H1 (cell line): Measurements from ENCODE around the gene CAPN13. TPM values are rescaled to one million over a fixed set of nuclear protein-coding genes. Genes with fewer than 3 reads are reported as not detected.
A peak's percentile ranks its signal among the peaks of the same experiment; 100 is the strongest.

Experiments used
- CTCF ChIA-PET: fragments of 300-600 bp; sonication (Branson Sonifier 250); formaldehyde crosslinking; loops from one replicate; lab custom pipeline; 2021; ENCODE audit not compliant: partially characterized antibody; lab: Charles Lee
- POLR2A ChIA-PET: fragments of 300-600 bp; sonication (Branson Sonifier 250); formaldehyde crosslinking; loops from one replicate; lab custom pipeline; 2021; ENCODE audit warnings: inconsistent platforms; ENCODE audit not compliant: partially characterized antibody; lab: Charles Lee
- DNase-seq, 2 experiments: peaks; one replicate each; pipeline versions ENCODE4 v3.0.0 to v3.0.0-alpha.2; 2010 to 2022; ENCODE audit warnings: low spot score in 2 of 2, low read depth in 1 of 2, mixed read lengths in 1 of 2
- FAIRE-seq: peaks from 2 replicates; lab custom pipeline; 2011; peaks lifted over from hg19 to GRCh38; lab: Jason Lieb, UNC
- H2AFZ ChIP-seq: 2 replicates; pipeline ENCODE4 v1.8.1; 2012; ENCODE audit warnings: low read length, inconsistent platforms
- H2AK5ac ChIP-seq: 2 replicates; pipeline ENCODE4 v1.6.1; 2013; ENCODE audit warnings: low read depth, low read length
- H2BK120ac ChIP-seq: replicated peaks from 2 replicates; pipeline ENCODE3; 2013; ENCODE audit warnings: low read depth, low read length, inconsistent platforms
- H2BK12ac ChIP-seq: 2 replicates; pipeline ENCODE4 v1.6.1; 2013; ENCODE audit warnings: low read depth, low read length
- H2BK15ac ChIP-seq: 2 replicates; pipeline ENCODE4 v1.6.1; 2013; ENCODE audit warnings: low read length
- H2BK20ac ChIP-seq: 2 replicates; pipeline ENCODE4 v1.6.1; 2013; ENCODE audit warnings: low read length
- H2BK5ac ChIP-seq: 2 replicates; pipeline ENCODE4 v1.6.1; 2013; ENCODE audit warnings: low read depth, low read length
- H3K14ac ChIP-seq: 2 replicates; pipeline ENCODE4 v1.6.1; 2013; ENCODE audit warnings: inconsistent platforms; ENCODE audit not compliant: insufficient read length
- H3K18ac ChIP-seq: 2 replicates; pipeline ENCODE4 v1.6.1; 2013; ENCODE audit warnings: low read length; ENCODE audit errors: extremely low read depth
- H3K23ac ChIP-seq: 2 replicates; pipeline ENCODE4 v1.6.1; 2013; ENCODE audit warnings: inconsistent platforms; ENCODE audit not compliant: insufficient read length
- H3K23me2 ChIP-seq: 2 replicates; pipeline ENCODE4 v1.6.1; 2013; ENCODE audit warnings: low read depth, low read length
- H3K27ac ChIP-seq: 2 replicates; pipeline ENCODE4 v1.6.1; 2011; ENCODE audit warnings: low read depth, low read length, inconsistent platforms
- H3K27me3 ChIP-seq, 4 experiments: replicated peaks in 1 of 4; 1 replicate in 1 of 4; 2 replicates in 3 of 4; pipeline versions ENCODE4 v1.6.1 to v1.8.1; 2011 to 2013; ENCODE audit warnings: low read length in 3 of 4, mild to moderate bottlenecking in 3 of 4, inconsistent platforms in 2 of 4, mixed read lengths in 2 of 4, moderate library complexity in 1 of 4; ENCODE audit not compliant: control insufficient read depth in 3 of 4, insufficient read depth in 3 of 4; ENCODE audit errors: extremely low read depth in 1 of 4
- H3K36me3 ChIP-seq, 4 experiments: 2 replicates each; pipeline versions ENCODE4 v1.6.1 to v1.8.1; 2011 to 2013; ENCODE audit warnings: mild to moderate bottlenecking in 4 of 4, low read length in 3 of 4, moderate library complexity in 2 of 4, control low read depth in 1 of 4, inconsistent platforms in 1 of 4; ENCODE audit not compliant: insufficient read depth in 4 of 4, control insufficient read depth in 2 of 4
- H3K4ac ChIP-seq: replicated peaks from 2 replicates; pipeline ENCODE3; 2013; ENCODE audit warnings: low read length, low read depth, mixed read lengths, inconsistent platforms; ENCODE audit not compliant: insufficient read length
- H3K4me1 ChIP-seq, 4 experiments: replicated peaks in 1 of 4; 1 replicate in 1 of 4; 2 replicates in 3 of 4; pipeline versions ENCODE4 v1.6.1 to v1.8.1; 2011 to 2013; ENCODE audit warnings: low read length in 3 of 4, inconsistent platforms in 2 of 4, mixed read lengths in 1 of 4; ENCODE audit not compliant: insufficient read depth in 4 of 4, control insufficient read depth in 3 of 4
- H3K4me2 ChIP-seq, 2 experiments: 2 replicates each; pipeline versions ENCODE4 v1.6.1 to v1.8.1; 2011 to 2013; ENCODE audit warnings: low read depth in 2 of 2, low read length in 2 of 2, control low read depth in 1 of 2, inconsistent platforms in 1 of 2, mild to moderate bottlenecking in 1 of 2; ENCODE audit not compliant: insufficient read depth in 1 of 2
- H3K4me3 ChIP-seq, 4 experiments: fragments of 200-600, 300-600 bp in 1 of 4; sonication (generic), shearing (Covaris generic), sonication (Bioruptor Twin) in 1 of 4; 2 replicates each; pipeline versions ENCODE4 v1.5.1 to v1.8.1; 2011 to 2016; ENCODE audit warnings: low read length in 4 of 4, low read depth in 3 of 4, control low read depth in 2 of 4, inconsistent platforms in 2 of 4, mild to moderate bottlenecking in 2 of 4, mixed read lengths in 1 of 4, moderate library complexity in 1 of 4; ENCODE audit not compliant: insufficient read depth in 2 of 4; ENCODE audit errors: extremely low read depth in 1 of 4
- H3K56ac ChIP-seq: replicated peaks from 2 replicates; pipeline ENCODE3; 2013; ENCODE audit warnings: low read depth, mild to moderate bottlenecking, mixed read lengths, low read length, inconsistent platforms; ENCODE audit not compliant: insufficient read length
- H3K79me1 ChIP-seq: 2 replicates; pipeline ENCODE4 v1.6.1; 2013; ENCODE audit warnings: low read depth, low read length, control low read depth
- H3K79me2 ChIP-seq, 2 experiments: 2 replicates each; pipeline versions ENCODE4 v1.6.1 to v1.8.1; 2012 to 2013; ENCODE audit warnings: low read length in 2 of 2, mild to moderate bottlenecking in 2 of 2, inconsistent platforms in 1 of 2; ENCODE audit not compliant: insufficient read depth in 2 of 2, control insufficient read depth in 1 of 2
- H3K9ac ChIP-seq, 4 experiments: replicated peaks in 1 of 4; 1 replicate in 1 of 4; 2 replicates in 3 of 4; pipeline versions ENCODE4 v1.6.1 to v1.8.1; 2011 to 2013; ENCODE audit warnings: low read depth in 3 of 4, low read length in 3 of 4, control low read depth in 2 of 4, mild to moderate bottlenecking in 2 of 4, moderate library complexity in 2 of 4, inconsistent platforms in 1 of 4; ENCODE audit errors: extremely low read depth in 1 of 4
- H3K9me3 ChIP-seq, 2 experiments: 2 replicates each; pipeline versions ENCODE4 v1.6.1 to v1.8.1; 2012 to 2013; ENCODE audit warnings: mild to moderate bottlenecking in 2 of 2, moderate library complexity in 2 of 2, control low read depth in 1 of 2, inconsistent platforms in 1 of 2, low read depth in 1 of 2, low read length in 1 of 2, mixed read lengths in 1 of 2; ENCODE audit not compliant: insufficient read depth in 2 of 2
- H4K20me1 ChIP-seq, 2 experiments: replicated peaks in 1 of 2; 2 replicates each; pipeline versions ENCODE3 to v1.8.1; 2011 to 2013; ENCODE audit warnings: inconsistent platforms in 2 of 2, low read length in 2 of 2, mild to moderate bottlenecking in 1 of 2; ENCODE audit not compliant: insufficient read depth in 2 of 2, control insufficient read depth in 1 of 2
- H4K5ac ChIP-seq: 2 replicates; pipeline ENCODE4 v1.6.1; 2013; ENCODE audit warnings: low read length, low read depth, mixed read lengths, inconsistent platforms; ENCODE audit not compliant: insufficient read length
- H4K8ac ChIP-seq: 2 replicates; pipeline ENCODE4 v1.8.0; 2013; ENCODE audit warnings: mild to moderate bottlenecking, moderate library complexity, low read length, inconsistent platforms; ENCODE audit not compliant: insufficient read depth; ENCODE audit errors: extremely low read depth
- H4K91ac ChIP-seq: replicated peaks from 2 replicates; pipeline ENCODE3; 2013; ENCODE audit warnings: low read length, mixed read lengths, inconsistent platforms; ENCODE audit not compliant: insufficient read length
- BCL11A ChIP-seq, 2 experiments: IDR thresholded peaks; one replicate each; pipeline ENCODE4 v1.6.1; 2011; ENCODE audit warnings: low read depth in 2 of 2, low read length in 2 of 2, mild to moderate bottlenecking in 2 of 2
- NANOG ChIP-seq: IDR thresholded peaks from 2 replicates; pipeline ENCODE4 v1.6.1; 2011; ENCODE audit warnings: low read length, low read depth, mild to moderate bottlenecking, inconsistent platforms; ENCODE audit not compliant: insufficient read depth, poor library complexity, severe bottlenecking
- PHF8 ChIP-seq: fragments of 200-600 bp; sonication (generic); conservative IDR thresholded peaks from 2 replicates; pipeline ENCODE4 v1.7.1; 2012; ENCODE audit warnings: low read depth, mild to moderate bottlenecking, inconsistent platforms, low read length, moderate library complexity
- POLR2AphosphoS5 ChIP-seq: IDR thresholded peaks from 2 replicates; pipeline ENCODE4 v1.6.1; 2011; ENCODE audit warnings: low read depth, low read length
- RNF2 ChIP-seq: fragments of 200-900, 300-1000 bp; sonication (generic); IDR thresholded peaks from 2 replicates; pipeline ENCODE4 v1.7.1; 2016; ENCODE audit warnings: borderline replicate concordance, low read depth, mild to moderate bottlenecking, antibody characterized with exemption, low read length; ENCODE audit not compliant: poor library complexity, severe bottlenecking; ENCODE audit errors: missing control alignments
- SP4 ChIP-seq: IDR thresholded peaks from 2 replicates; pipeline ENCODE4 v1.6.1; 2012; ENCODE audit warnings: low read length, inconsistent platforms
- TBP ChIP-seq: IDR thresholded peaks from 2 replicates; pipeline ENCODE4 v1.6.1; 2011; ENCODE audit warnings: low read depth, low read length, improper control_type of control experiment
- YY1 ChIP-seq: IDR thresholded peaks from 2 replicates; pipeline ENCODE4 v1.6.1; 2011; ENCODE audit warnings: low read depth, mild to moderate bottlenecking, low read length
- WGBS, 2 experiments: shearing (Covaris generic) in 1 of 2; methylation state at CpG; one replicate each; pipeline versions ENCODE4 v1.1.6 to v1.1.7; 2013 to 2015; ENCODE audit warnings: low lambda C conversion rate in 2 of 2, mixed read lengths in 2 of 2, inconsistent platforms in 1 of 2, low coverage in 1 of 2, missing lambda C conversion rate in 1 of 2; ENCODE audit not compliant: insufficient replicate concordance in 2 of 2, insufficient coverage in 1 of 2, insufficient read length in 1 of 2; ENCODE audit errors: extremely low coverage in 1 of 2, missing lambda C conversion rate in 1 of 2; 5-methylcytosine and 5-hydroxymethylcytosine counted together
- polyA plus RNA-seq, 7 experiments: library from polyadenylated mRNA; depleted of rRNA in 3 of 7; stranded (reverse) in 5 of 7; unstranded in 2 of 7; fragments of >200 nt in 5 of 7; fragments of 200-250 nt in 2 of 7; gene quantifications; 1 replicate in 5 of 7; 2 replicates in 1 of 7; 4 replicates in 1 of 7; pipeline versions ENCODE4 v1.2.1 to v1.2.3, GENCODE V29; 2011 to 2013; ENCODE audit warnings: missing spikeins in 2 of 7, mixed read lengths in 2 of 7
- total RNA-seq: library from RNA; stranded (reverse); fragmentation: NEBNext Ultra II Directional; extraction: Animal tissue kit (Norgen Biotek cat#: 25700); gene quantifications from 2 replicates; pipeline ENCODE4 v1.2.1, GENCODE V29; 2021

The CAPN13 gene
- total and polyA plus RNA-seq, 2 of the 8 experiments (the other 6 are each of a cell fraction or from before 2014, with no cell fraction given), result 2.4 TPM

- H2BK5ac ChIP-seq, result no peak overlapping the region
- no peak overlapping the region for H4K91ac ChIP-seq
- H3K23me2 ChIP-seq, result no peaks in the 10 kb centered on the region; the same call in 1 of the 2 replicates
- H3K14ac ChIP-seq, result no peak overlapping the region
- H3K36me3 ChIP-seq, result no peaks in the 10 kb centered on the region
- ChIA-PET CTCF (interaction anchor here (0.7 to 1.2 kb wide), 2 partner anchors 11 to 608 kb away, joined by 3 read pairs; no protein-coding TSS in a partner anchor), POLR2A (no interaction called here)
- H2AFZ ChIP-seq, result no peak overlapping the region; the same call in 1 of the 2 replicates
- no peak overlapping the region for H2BK120ac ChIP-seq
- H4K5ac ChIP-seq, result no peak overlapping the region
- H3K23ac ChIP-seq, result no peak overlapping the region
- no peaks in the 10 kb centered on the region for H3K79me2 ChIP-seq
- no peak overlapping the region for H3K18ac ChIP-seq
- no peak overlapping the region for H3K4me3 ChIP-seq
- FAIRE-seq (no peak), DNase-seq (no peak)
- H4K20me1 ChIP-seq, result no peaks in the 10 kb centered on the region
- no peak overlapping the region for H3K4me2 ChIP-seq
- no peak overlapping the region for H3K56ac ChIP-seq
- H3K4ac ChIP-seq, result peak overlapping the region; percentile 57
- no peaks in the 10 kb centered on the region for H3K79me1 ChIP-seq
- no peak overlapping the region for H2AK5ac ChIP-seq
- no peak overlapping the region for H3K9ac ChIP-seq
- H3K9me3 ChIP-seq, result no peaks in the 10 kb centered on the region
- H2BK15ac ChIP-seq, result no peak overlapping the region
- TF ChIP-seq RNF2 (no peak), YY1 (no peak), PHF8 (no peak), BCL11A (IDR thresholded peaks at IDR 0.05; ENCODE audit: low read depth in 2 of 2, low read length in 2 of 2) (no peak), NANOG (no peak), TBP (no peak), SP4 (no peak), POLR2AphosphoS5 (no peak)
- no peak overlapping the region for H4K8ac ChIP-seq
- WGBS, 2 experiments, result 80% methylated on average over 9 of the region's 9 CpGs; no CpG with 5 or more reads in 1 of the 2 experiments
- H3K27ac ChIP-seq, result no peak overlapping the region
- H3K4me1 ChIP-seq, result no peaks in the 10 kb centered on the region
- H2BK12ac ChIP-seq, result 0 out of 2 replicates have a peak overlapping the region, but pooled peaks have one; percentile 27
- H2BK20ac ChIP-seq, result no peak overlapping the region
- no peaks in the 10 kb centered on the region for H3K27me3 ChIP-seq
Measured at GRCh38 chr2:30756051-30756719, 51.1 kb downstream of the CAPN13 start.
